GM12892 (cell line): ENCODE results near the gene ATP2B2.

Experiments used
- POLR2A ChIP-seq: IDR thresholded peaks from 2 replicates; pipeline ENCODE4 v1.6.1; 2011; ENCODE audit warnings: low read depth, low read length, control low read depth
- POLR2AphosphoS5 ChIP-seq: IDR thresholded peaks from 2 replicates; pipeline ENCODE4 v1.6.1; 2011; ENCODE audit warnings: low read depth, low read length, control low read depth
- TAF1 ChIP-seq: IDR thresholded peaks from 2 replicates; pipeline ENCODE4 v1.6.1; 2011; ENCODE audit warnings: low read depth, mild to moderate bottlenecking, control low read depth, low read length, borderline replicate concordance

GRCh38 chr3:10515884-10516495, 10.6 kb upstream of the ATP2B2 start:
- no peak for TF ChIP-seq TAF1
- no peak for TF ChIP-seq POLR2A
- TF ChIP-seq POLR2AphosphoS5 = no peak
